B cell (primary cell): ENCODE data around the gene B4GALNT1.

Source experiments
- EZH2 ChIP-seq: IDR thresholded peaks from 2 replicates; pipeline ENCODE4 v1.6.1; 2012; ENCODE audit warnings: borderline replicate concordance, low read depth, mild to moderate bottlenecking, moderate library complexity, low read length; ENCODE audit not compliant: insufficient read depth, poor library complexity, severe bottlenecking
- TF ChIP-seq, protein P1 (sequence below): fragments of 200-600 bp; IDR thresholded peaks from one replicate; pipeline ENCODE4 v1.8.0; 2022; ENCODE audit warnings: antibody characterized with exemption, mild to moderate bottlenecking

DNA sequence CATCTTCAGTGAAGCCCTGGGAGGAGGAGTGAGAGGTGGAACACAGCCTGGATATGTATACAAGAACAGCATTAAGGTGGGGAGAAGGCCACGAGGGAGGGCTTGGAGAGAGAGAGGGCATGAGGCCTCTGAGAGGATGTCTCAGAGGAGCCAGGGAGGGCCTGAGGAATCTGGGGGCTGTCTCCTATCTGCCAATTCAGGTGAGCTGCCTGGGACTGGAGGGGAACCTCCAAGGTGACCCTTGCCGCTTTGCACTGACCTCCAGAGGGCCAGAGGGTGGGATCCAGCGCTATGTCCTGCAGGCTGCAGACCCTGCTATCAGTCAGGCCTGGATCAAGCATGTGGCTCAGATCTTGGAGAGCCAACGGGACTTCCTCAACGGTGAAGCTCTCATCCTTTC, 17.4 kb downstream of the B4GALNT1 start:
- TF ChIP-seq, protein P1, sequence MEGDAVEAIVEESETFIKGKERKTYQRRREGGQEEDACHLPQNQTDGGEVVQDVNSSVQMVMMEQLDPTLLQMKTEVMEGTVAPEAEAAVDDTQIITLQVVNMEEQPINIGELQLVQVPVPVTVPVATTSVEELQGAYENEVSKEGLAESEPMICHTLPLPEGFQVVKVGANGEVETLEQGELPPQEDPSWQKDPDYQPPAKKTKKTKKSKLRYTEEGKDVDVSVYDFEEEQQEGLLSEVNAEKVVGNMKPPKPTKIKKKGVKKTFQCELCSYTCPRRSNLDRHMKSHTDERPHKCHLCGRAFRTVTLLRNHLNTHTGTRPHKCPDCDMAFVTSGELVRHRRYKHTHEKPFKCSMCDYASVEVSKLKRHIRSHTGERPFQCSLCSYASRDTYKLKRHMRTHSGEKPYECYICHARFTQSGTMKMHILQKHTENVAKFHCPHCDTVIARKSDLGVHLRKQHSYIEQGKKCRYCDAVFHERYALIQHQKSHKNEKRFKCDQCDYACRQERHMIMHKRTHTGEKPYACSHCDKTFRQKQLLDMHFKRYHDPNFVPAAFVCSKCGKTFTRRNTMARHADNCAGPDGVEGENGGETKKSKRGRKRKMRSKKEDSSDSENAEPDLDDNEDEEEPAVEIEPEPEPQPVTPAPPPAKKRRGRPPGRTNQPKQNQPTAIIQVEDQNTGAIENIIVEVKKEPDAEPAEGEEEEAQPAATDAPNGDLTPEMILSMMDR: no peak
- TF ChIP-seq EZH2: no peak
